Measurements from ENCODE around the gene TBX2. TPM values are rescaled to one million over a fixed set of nuclear protein-coding genes. Genes with fewer than 3 reads are reported as not detected.

TBX2 gene
- total and polyA plus RNA-seq, 2 experiments from 2014 or later: 19.6 to 27.5 TPM

GRCh38 chr17:61404663-61404912 lies 4.9 kb downstream of the TBX2 start:
- Histone ChIP-seq H3K4me2 (peak overlapping the region; percentile 99), H3K9me2 (replicated peaks; ENCODE audit: insufficient read depth) (no peaks in the 10 kb centered on the region), H2AFZ (no peak overlapping the region), H3K36me3 (replicated peaks; ENCODE audit: insufficient read depth, low read depth) (no peaks in the 10 kb centered on the region), H3K9me3 (ENCODE audit: low read depth) (no peaks in the 10 kb centered on the region), H4K20me1 (ENCODE audit: insufficient read depth, poor library complexity, severe bottlenecking) (peaks cover 24% of the 10 kb centered on the region), H3K4me3 (peak overlapping the region; percentile 65), H3K79me2 (peaks cover 86% of the 10 kb centered on the region), H3K4me1 (ENCODE audit: insufficient read depth) (peaks cover 16% of the 10 kb centered on the region), H3K27ac (peak overlapping the region; percentile 99), H3K27me3 (peaks cover 75% of the 10 kb centered on the region)
- TF ChIP-seq EZH2 (IDR thresholded peaks at IDR 0.05; ENCODE audit: borderline replicate concordance) (no peak), EZH2phosphoT487 (IDR thresholded peaks at IDR 0.05; ENCODE audit: low read depth, severe bottlenecking, unreplicated experiment) (no peak), CTCF (IDR thresholded peaks at IDR 0.05; ENCODE audit: poor library complexity) (no peak)
- WGBS (ENCODE audit: low lambda C conversion rate, missing lambda C conversion rate): 8% methylated on average over 5 of the region's 27 CpGs
- no peak for DNase-seq (ENCODE audit: low spot score)

- no peaks in the 10 kb centered on the region for H3K9me2 ChIP-seq (replicated peaks; ENCODE audit: insufficient read depth)
- peaks cover 24% of the 10 kb centered on the region for H4K20me1 ChIP-seq (ENCODE audit: insufficient read depth, poor library complexity, severe bottlenecking)
- H3K4me3 ChIP-seq: peak overlapping the region; percentile 65
- TF ChIP-seq EZH2 (IDR thresholded peaks at IDR 0.05; ENCODE audit: borderline replicate concordance) (peak; percentile 65), CTCF (IDR thresholded peaks at IDR 0.05; ENCODE audit: poor library complexity) (no peak), EZH2phosphoT487 (IDR thresholded peaks at IDR 0.05; ENCODE audit: low read depth, severe bottlenecking, unreplicated experiment) (peak; percentile 56)
- H3K4me1 ChIP-seq (ENCODE audit: insufficient read depth): peaks cover 21% of the 10 kb centered on the region
- no peaks in the 10 kb centered on the region for H3K9me3 ChIP-seq (ENCODE audit: low read depth)
- DNase-seq (ENCODE audit: low spot score): no peak
- H3K79me2 ChIP-seq: peaks cover 86% of the 10 kb centered on the region
- H2AFZ ChIP-seq: no peak overlapping the region
- WGBS (ENCODE audit: low lambda C conversion rate, missing lambda C conversion rate): 19% methylated on average over 71 of the region's 71 CpGs
- no peaks in the 10 kb centered on the region for H3K36me3 ChIP-seq (replicated peaks; ENCODE audit: insufficient read depth, low read depth)
- H3K4me2 ChIP-seq: peak overlapping the region; percentile 99
- peaks cover 75% of the 10 kb centered on the region for H3K27me3 ChIP-seq
- peak overlapping the region; percentile 99 for H3K27ac ChIP-seq
Observed at GRCh38 chr17:61404913-61405685, 5.5 kb downstream of the TBX2 start.

GRCh38 chr17:61405686-61406536 lies 6.3 kb downstream of the TBX2 start:
- H2AFZ ChIP-seq: no peak overlapping the region
- H3K4me3 ChIP-seq: no peak overlapping the region
- DNase-seq (ENCODE audit: low spot score): no peak
- WGBS (ENCODE audit: low lambda C conversion rate, missing lambda C conversion rate): 36% methylated on average over 37 of the region's 37 CpGs
- H3K4me2 ChIP-seq: peak overlapping the region; percentile 99
- H3K27ac ChIP-seq: peak overlapping the region; percentile 99
- H3K27me3 ChIP-seq: peaks cover 70% of the 10 kb centered on the region
- H4K20me1 ChIP-seq (ENCODE audit: insufficient read depth, poor library complexity, severe bottlenecking): peaks cover 20% of the 10 kb centered on the region
- no peaks in the 10 kb centered on the region for H3K9me3 ChIP-seq (ENCODE audit: low read depth)
- TF ChIP-seq CTCF (IDR thresholded peaks at IDR 0.05; ENCODE audit: poor library complexity): no peak
- TF ChIP-seq EZH2 (IDR thresholded peaks at IDR 0.05; ENCODE audit: borderline replicate concordance): no peak
- TF ChIP-seq EZH2phosphoT487 (IDR thresholded peaks at IDR 0.05; ENCODE audit: low read depth, severe bottlenecking, unreplicated experiment): no peak
- H3K79me2 ChIP-seq: peaks cover 80% of the 10 kb centered on the region
- H3K36me3 ChIP-seq (replicated peaks; ENCODE audit: insufficient read depth, low read depth): no peaks in the 10 kb centered on the region
- H3K4me1 ChIP-seq (ENCODE audit: insufficient read depth): peaks cover 27% of the 10 kb centered on the region
- no peaks in the 10 kb centered on the region for H3K9me2 ChIP-seq (replicated peaks; ENCODE audit: insufficient read depth)
